Brain microvascular endothelial cell (primary cell): ENCODE results near the gene SS18L1.
"Not testable (repeated sequence)": the region's sequence is repeated elsewhere in the genome, so short reads cannot be mapped to it uniquely, and the experiment has no call there.

Experiments
- DNase-seq: peaks from one replicate; pipeline ENCODE4 v3.0.0-alpha.2; 2020
- H3K27ac ChIP-seq: fragments of 250-450 bp; sonication (Bioruptor Pico); 2 replicates; pipeline ENCODE4 v1.5.1; 2020; ENCODE audit warnings: mild to moderate bottlenecking, moderate library complexity
- H3K27me3 ChIP-seq: fragments of 250-450 bp; sonication (Bioruptor Pico); replicated peaks from 2 replicates; pipeline ENCODE4 v1.5.1; 2020; ENCODE audit warnings: mild to moderate bottlenecking
- H3K36me3 ChIP-seq: fragments of 250-450 bp; sonication (Bioruptor Pico); replicated peaks from 2 replicates; pipeline ENCODE4 v1.5.1; 2020; ENCODE audit warnings: mild to moderate bottlenecking
- H3K4me3 ChIP-seq: 2 replicates; pipeline ENCODE4 v1.5.1; 2011; ENCODE audit warnings: low read depth, mild to moderate bottlenecking, control low read depth, low read length, moderate library complexity
- CTCF ChIP-seq: IDR thresholded peaks from 2 replicates; pipeline ENCODE4 v1.5.1; 2011; ENCODE audit warnings: low read depth, mild to moderate bottlenecking, moderate library complexity, low read length, control low read depth, inconsistent platforms; ENCODE audit errors: missing control alignments
- in situ Hi-C: cut with HindIII; loops from 2 replicates; pipeline ENCODE4 v1.10.0; 2017; ENCODE audit warnings: low sequenced_read_pairs, low pct_ligation_motif_present

Gene SS18L1

GRCh38 chr20:62147125-62147524 lies 3.6 kb downstream of the SS18L1 start:
- DNase-seq = no peak
- no peak for TF ChIP-seq CTCF
- in situ Hi-C loops = no loop called here
- Histone ChIP-seq H3K4me3 (no peak overlapping the region), H3K27ac (no peak overlapping the region), H3K36me3 (peaks cover 2% of the 10 kb centered on the region), H3K27me3 (no peaks in the 10 kb centered on the region)

GRCh38 chr20:62147528-62147927 lies 4.0 kb downstream of the SS18L1 start:
- peaks cover 2% of the 10 kb centered on the region for H3K36me3 ChIP-seq
- H3K27me3 ChIP-seq = no peaks in the 10 kb centered on the region
- no peak for TF ChIP-seq CTCF
- in situ Hi-C loops = no loop called here
- no peak for DNase-seq
- H3K27ac ChIP-seq = no peak overlapping the region
- H3K4me3 ChIP-seq = no peak overlapping the region

GRCh38 chr20:62148383-62148782 lies 4.8 kb downstream of the SS18L1 start:
- H3K4me3 ChIP-seq, H3K27me3 ChIP-seq, DNase-seq, in situ Hi-C loops, H3K36me3 ChIP-seq, H3K27ac ChIP-seq: not testable (repeated sequence)

GRCh38 chr20:62148908-62149314 lies 5.3 kb downstream of the SS18L1 start:
- Histone ChIP-seq H3K27me3 (no peaks in the 10 kb centered on the region), H3K36me3 (peaks cover 2% of the 10 kb centered on the region), H3K4me3 (no peak overlapping the region), H3K27ac (no peak overlapping the region)
- in situ Hi-C loops = no loop called here
- DNase-seq = no peak
- TF ChIP-seq CTCF = no peak

- no peak overlapping the region for H3K27ac ChIP-seq
- TF ChIP-seq CTCF = no peak
- in situ Hi-C loops = no loop called here
- DNase-seq = no peak
- no peaks in the 10 kb centered on the region for H3K27me3 ChIP-seq
- no peak overlapping the region for H3K4me3 ChIP-seq
- H3K36me3 ChIP-seq = peaks cover 2% of the 10 kb centered on the region
These were observed 6.2 kb downstream of the SS18L1 start for GRCh38 chr20:62149532-62150309.

GRCh38 chr20:62150310-62150575 lies 6.7 kb downstream of the SS18L1 start:
- H3K27ac ChIP-seq = no peak overlapping the region
- TF ChIP-seq CTCF = no peak
- H3K36me3 ChIP-seq = peaks cover 2% of the 10 kb centered on the region
- no peaks in the 10 kb centered on the region for H3K27me3 ChIP-seq
- no peak overlapping the region for H3K4me3 ChIP-seq
- no peak for DNase-seq
- in situ Hi-C loops = no loop called here
